ENCODE data around the gene PAGR1.

Gene PAGR1

GRCh38 chr16:29862884-29863668 is 47.1 kb downstream of the PAGR1 start, which contains the start of gene CDIPT:
Gene CDIPT (minus strand): TSS chr16:29863226. CDS start chr16:29862857, 369 bp downstream.
- Histone ChIP-seq H3K14ac (ENCODE audit: low read length) (peak within 1 kb of the TSS; percentile 77), H3K18ac (ENCODE audit: low read length) (peak within 1 kb of the TSS; percentile 44), H4K12ac (ENCODE audit: low read depth, low read length) (peak within 1 kb of the TSS; percentile 62), H3K36me3 (ENCODE audit: control insufficient read depth in 1 of 2, insufficient read depth in 2 of 2, low read length in 2 of 2) (peaks cover 21 to 25% of the 10 kb centered on the region in 2 experiments), H2BK120ac (ENCODE audit: insufficient read depth, low read length, poor library complexity) (peak within 1 kb of the TSS; percentile 47), H3K4me3 (ENCODE audit: low read depth, low read length) (peak within 1 kb of the TSS; percentile 97), H3K4me2 (ENCODE audit: low read length) (peak within 1 kb of the TSS; percentile 89), H4K8ac (ENCODE audit: low read depth, low read length) (peak within 1 kb of the TSS; percentile 93), H3K27me3 (ENCODE audit: insufficient read depth, low read length) (no peaks in the 10 kb centered on the region), H3K4me1 (ENCODE audit: control insufficient read depth in 1 of 2, insufficient read depth in 2 of 2, low read length in 2 of 2) (peaks cover 0 to 10% of the 10 kb centered on the region in 2 experiments), H3K79me1 (ENCODE audit: low read length) (peaks cover 5% of the 10 kb centered on the region), H4K91ac (ENCODE audit: low read depth, low read length) (peak within 1 kb of the TSS; percentile 76), H2BK12ac (ENCODE audit: low read length) (no peak within 1 kb of the TSS), H3K9ac (ENCODE audit: low read length) (peak within 1 kb of the TSS; percentile 77), H3K4ac (ENCODE audit: low read depth, low read length) (peak within 1 kb of the TSS; percentile 45), H3K27ac (ENCODE audit: low read depth, low read length) (peak within 1 kb of the TSS; percentile 63), H3K23ac (ENCODE audit: low read length) (peak within 1 kb of the TSS; percentile 31), H3K9me3 (ENCODE audit: insufficient read depth, low read depth, low read length) (peaks cover 3% of the 10 kb centered on the region), H3K79me2 (ENCODE audit: control insufficient read depth, insufficient read depth, low read length, poor library complexity) (peaks cover 4% of the 10 kb centered on the region), H2AK5ac (ENCODE audit: low read length) (no peak within 1 kb of the TSS), H2AFZ (ENCODE audit: insufficient read depth, low read length, poor library complexity) (peak within 1 kb of the TSS; percentile 74), H2BK5ac (ENCODE audit: low read depth, low read length, poor library complexity) (peak within 1 kb of the TSS; percentile 53)
- peak; percentile 88 to 98 for DNase-seq
- WGBS (ENCODE audit: extremely low coverage, insufficient coverage, insufficient read length), result no CpG with 5 or more reads among the region's 57 CpGs

GRCh38 chr16:29863669-29863984 is 47.7 kb downstream of the PAGR1 start:
- peaks cover 17 to 22% of the 10 kb centered on the region in 2 experiments for H3K36me3 ChIP-seq (ENCODE audit: control insufficient read depth in 1 of 2, insufficient read depth in 2 of 2, low read length in 2 of 2)
- peak overlapping the region; percentile 40 for H3K4me2 ChIP-seq (ENCODE audit: low read length)
- no peak overlapping the region for H3K18ac ChIP-seq (ENCODE audit: low read length)
- no peak overlapping the region for H2BK12ac ChIP-seq (ENCODE audit: low read length)
- H3K4ac ChIP-seq (ENCODE audit: low read depth, low read length), result no peak overlapping the region
- H2BK120ac ChIP-seq (ENCODE audit: insufficient read depth, low read length, poor library complexity), result no peak overlapping the region
- peak overlapping the region; percentile 65 for H2AFZ ChIP-seq (ENCODE audit: insufficient read depth, low read length, poor library complexity)
- peaks cover 0 to 10% of the 10 kb centered on the region in 2 experiments for H3K4me1 ChIP-seq (ENCODE audit: control insufficient read depth in 1 of 2, insufficient read depth in 2 of 2, low read length in 2 of 2)
- no peak overlapping the region for H2BK5ac ChIP-seq (ENCODE audit: low read depth, low read length, poor library complexity)
- peak overlapping the region; percentile 1 for H4K12ac ChIP-seq (ENCODE audit: low read depth, low read length)
- H3K4me3 ChIP-seq (ENCODE audit: low read depth, low read length), result no peak overlapping the region
- H3K27me3 ChIP-seq (ENCODE audit: insufficient read depth, low read length), result no peaks in the 10 kb centered on the region
- no peak overlapping the region for H3K23ac ChIP-seq (ENCODE audit: low read length)
- H2AK5ac ChIP-seq (ENCODE audit: low read length), result no peak overlapping the region
- H4K8ac ChIP-seq (ENCODE audit: low read depth, low read length), result peak overlapping the region; percentile 68
- peaks cover 4% of the 10 kb centered on the region for H3K79me2 ChIP-seq (ENCODE audit: control insufficient read depth, insufficient read depth, low read length, poor library complexity)
- H4K91ac ChIP-seq (ENCODE audit: low read depth, low read length), result peak overlapping the region; percentile 7
- peaks cover 5% of the 10 kb centered on the region for H3K79me1 ChIP-seq (ENCODE audit: low read length)
- H3K27ac ChIP-seq (ENCODE audit: low read depth, low read length), result no peak overlapping the region
- H3K9me3 ChIP-seq (ENCODE audit: insufficient read depth, low read depth, low read length), result peaks cover 3% of the 10 kb centered on the region
- DNase-seq, result no peak
- no peak overlapping the region for H3K9ac ChIP-seq (ENCODE audit: low read length)
- no peak overlapping the region for H3K14ac ChIP-seq (ENCODE audit: low read length)
- no CpG with 5 or more reads among the region's 16 CpGs for WGBS (ENCODE audit: extremely low coverage, insufficient coverage, insufficient read length)

- no peaks in the 10 kb centered on the region for H3K27me3 ChIP-seq (ENCODE audit: insufficient read depth, low read length)
- H3K4ac ChIP-seq (ENCODE audit: low read depth, low read length), result no peak overlapping the region
- no peak overlapping the region for H2AK5ac ChIP-seq (ENCODE audit: low read length)
- no peak overlapping the region for H3K23ac ChIP-seq (ENCODE audit: low read length)
- H3K4me2 ChIP-seq (ENCODE audit: low read length), result no peak overlapping the region
- no peak overlapping the region for H4K12ac ChIP-seq (ENCODE audit: low read depth, low read length)
- H3K79me2 ChIP-seq (ENCODE audit: control insufficient read depth, insufficient read depth, low read length, poor library complexity), result peaks cover 4% of the 10 kb centered on the region
- no peak overlapping the region for H2BK120ac ChIP-seq (ENCODE audit: insufficient read depth, low read length, poor library complexity)
- H3K36me3 ChIP-seq (ENCODE audit: control insufficient read depth in 1 of 2, insufficient read depth in 2 of 2, low read length in 2 of 2), result peaks cover 11 to 16% of the 10 kb centered on the region in 2 experiments
- H3K14ac ChIP-seq (ENCODE audit: low read length), result no peak overlapping the region
- H3K4me1 ChIP-seq (ENCODE audit: control insufficient read depth in 1 of 2, insufficient read depth in 2 of 2, low read length in 2 of 2), result peaks cover 0 to 10% of the 10 kb centered on the region in 2 experiments
- no peak overlapping the region for H3K18ac ChIP-seq (ENCODE audit: low read length)
- no peak overlapping the region for H3K4me3 ChIP-seq (ENCODE audit: low read depth, low read length)
- peaks cover 3% of the 10 kb centered on the region for H3K9me3 ChIP-seq (ENCODE audit: insufficient read depth, low read depth, low read length)
- H2BK5ac ChIP-seq (ENCODE audit: low read depth, low read length, poor library complexity), result no peak overlapping the region
- no CpG with 5 or more reads among the region's 9 CpGs for WGBS (ENCODE audit: extremely low coverage, insufficient coverage, insufficient read length)
- peaks cover 5% of the 10 kb centered on the region for H3K79me1 ChIP-seq (ENCODE audit: low read length)
- H2BK12ac ChIP-seq (ENCODE audit: low read length), result no peak overlapping the region
- no peak overlapping the region for H2AFZ ChIP-seq (ENCODE audit: insufficient read depth, low read length, poor library complexity)
- H4K91ac ChIP-seq (ENCODE audit: low read depth, low read length), result no peak overlapping the region
- DNase-seq, result no peak
- H3K27ac ChIP-seq (ENCODE audit: low read depth, low read length), result no peak overlapping the region
- no peak overlapping the region for H3K9ac ChIP-seq (ENCODE audit: low read length)
- peak overlapping the region; percentile 27 for H4K8ac ChIP-seq (ENCODE audit: low read depth, low read length)
Observed at GRCh38 chr16:29864205-29864604, 48.3 kb downstream of the PAGR1 start.

- no peak overlapping the region for H4K91ac ChIP-seq (ENCODE audit: low read depth, low read length)
- no peak overlapping the region for H3K4me2 ChIP-seq (ENCODE audit: low read length)
- H3K79me1 ChIP-seq (ENCODE audit: low read length), result no peaks in the 10 kb centered on the region
- H2BK120ac ChIP-seq (ENCODE audit: insufficient read depth, low read length, poor library complexity), result no peak overlapping the region
- H4K12ac ChIP-seq (ENCODE audit: low read depth, low read length), result no peak overlapping the region
- H3K18ac ChIP-seq (ENCODE audit: low read length), result no peak overlapping the region
- H4K8ac ChIP-seq (ENCODE audit: low read depth, low read length), result no peak overlapping the region
- no peak overlapping the region for H2AFZ ChIP-seq (ENCODE audit: insufficient read depth, low read length, poor library complexity)
- peaks cover 5% of the 10 kb centered on the region for H3K9me3 ChIP-seq (ENCODE audit: insufficient read depth, low read depth, low read length)
- no peaks in the 10 kb centered on the region for H3K27me3 ChIP-seq (ENCODE audit: insufficient read depth, low read length)
- no peak overlapping the region for H3K9ac ChIP-seq (ENCODE audit: low read length)
- H2BK12ac ChIP-seq (ENCODE audit: low read length), result no peak overlapping the region
- no peaks in the 10 kb centered on the region for H3K79me2 ChIP-seq (ENCODE audit: control insufficient read depth, insufficient read depth, low read length, poor library complexity)
- WGBS (ENCODE audit: extremely low coverage, insufficient coverage, insufficient read length), result no CpG with 5 or more reads among the region's 8 CpGs
- no peak overlapping the region for H3K23ac ChIP-seq (ENCODE audit: low read length)
- H2AK5ac ChIP-seq (ENCODE audit: low read length), result no peak overlapping the region
- no peak overlapping the region for H3K14ac ChIP-seq (ENCODE audit: low read length)
- H3K4ac ChIP-seq (ENCODE audit: low read depth, low read length), result no peak overlapping the region
- peaks cover 0 to 3% of the 10 kb centered on the region in 2 experiments for H3K4me1 ChIP-seq (ENCODE audit: control insufficient read depth in 1 of 2, insufficient read depth in 2 of 2, low read length in 2 of 2)
- H3K4me3 ChIP-seq (ENCODE audit: low read depth, low read length), result no peak overlapping the region
- no peak overlapping the region for H2BK5ac ChIP-seq (ENCODE audit: low read depth, low read length, poor library complexity)
- H3K27ac ChIP-seq (ENCODE audit: low read depth, low read length), result no peak overlapping the region
- no peaks in the 10 kb centered on the region for H3K36me3 ChIP-seq (ENCODE audit: control insufficient read depth in 1 of 2, insufficient read depth in 2 of 2, low read length in 2 of 2)
- no peak for DNase-seq
Observed at GRCh38 chr16:29868396-29869009, 52.6 kb downstream of the PAGR1 start.

Data from trophoblast cell (in vitro differentiated cells and primary cell).